Sigmoid colon (tissue), 4 donors: ENCODE data around the gene TRNP1.

ENCODE experiments used
- CTCF ChIP-seq, 4 experiments: fragments of 450-650 bp in 3 of 4; fragments of 200-600 bp in 1 of 4; IDR thresholded peaks; one replicate each; pipeline ENCODE4 v1.5.1; 2016 to 2019; ENCODE audit warnings: antibody characterized with exemption in 4 of 4, mild to moderate bottlenecking in 3 of 4, moderate library complexity in 2 of 4
- EP300 ChIP-seq, 4 donors: sonication (generic); formaldehyde crosslinking; IDR thresholded peaks; one replicate each; pipeline ENCODE4 v1.6.1; 2017; ENCODE audit warnings: antibody characterized with exemption in 4 of 4
- POLR2A ChIP-seq, 2 donors: fragments of 450-650 bp; IDR thresholded peaks; one replicate each; pipeline ENCODE4 v1.6.1; 2016; ENCODE audit warnings: antibody characterized with exemption in 2 of 2, mild to moderate bottlenecking in 2 of 2, moderate library complexity in 2 of 2
- POLR2AphosphoS5 ChIP-seq, 4 donors: sonication (generic); formaldehyde crosslinking; IDR thresholded peaks; one replicate each; pipeline ENCODE4 v1.6.1; 2017; ENCODE audit warnings: antibody characterized with exemption in 4 of 4

DNA sequence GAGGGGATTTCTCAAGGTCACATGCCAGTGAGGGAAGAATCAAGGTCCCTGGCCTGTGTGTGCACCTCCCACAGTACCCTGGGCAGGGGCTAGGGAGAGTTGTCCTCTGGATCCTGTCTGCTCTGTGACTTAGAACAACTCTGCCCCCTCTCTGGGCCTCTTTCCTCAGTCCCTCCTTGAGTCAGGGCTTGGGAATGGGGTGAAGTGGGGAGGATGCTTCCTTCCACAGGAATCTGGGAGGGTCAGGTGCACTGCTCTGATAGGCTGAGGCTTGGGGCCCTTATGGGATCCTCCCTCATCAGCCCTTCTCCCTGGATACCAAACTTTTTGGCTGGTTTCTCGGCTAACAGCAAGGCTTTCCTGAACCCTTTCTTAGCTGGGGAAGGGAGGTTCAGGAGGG lies 2.5 kb downstream of the TRNP1 start:
- TF ChIP-seq CTCF (IDR thresholded peaks at IDR 0.05) = no peak
- no peak for TF ChIP-seq POLR2A (IDR thresholded peaks at IDR 0.05)
- TF ChIP-seq POLR2AphosphoS5 (IDR thresholded peaks at IDR 0.05) = no peak
- no peak for TF ChIP-seq EP300 (IDR thresholded peaks at IDR 0.05)
